Gastrocnemius medialis (tissue), 4 donors: Measurements from ENCODE around the gene LIMK1. TPM values are rescaled to one million over a fixed set of nuclear protein-coding genes. Genes with fewer than 3 reads are reported as not detected.
"Not testable (repeated sequence)": the region's sequence is repeated elsewhere in the genome, so short reads cannot be mapped to it uniquely, and the experiment has no call there.

Source experiments
- ATAC-seq, 2 donors: fragments of 150-250 bp; one replicate each; pipeline ENCODE4 v1.9.1; 2016
- DNase-seq, 2 donors: peaks; one replicate each; pipeline ENCODE4 v3.0.0-alpha.2; 2019
- H3K27ac ChIP-seq, 4 donors: fragments of 200-600 bp; sonication (generic); 1 replicate in 1 of 4; 2 replicates in 3 of 4; pipeline ENCODE4 v1.5.1; 2016 to 2018; ENCODE audit warnings: mild to moderate bottlenecking in 2 of 4, moderate library complexity in 1 of 4
- H3K27me3 ChIP-seq, 3 donors: fragments of 200-600 bp; sonication (generic) in 2 of 3; 1 replicate in 1 of 3; 2 replicates in 2 of 3; pipeline versions ENCODE4 v1.5.1 to v1.6.0; 2016 to 2019; ENCODE audit warnings: mild to moderate bottlenecking in 1 of 3, moderate library complexity in 1 of 3
- H3K36me3 ChIP-seq, 2 donors: fragments of 200-600 bp; sonication (generic) in 1 of 2; one replicate each; pipeline ENCODE4 v1.5.1; 2017 to 2018
- H3K4me1 ChIP-seq, 2 donors: fragments of 200-600 bp; sonication (generic) in 1 of 2; one replicate each; pipeline ENCODE4 v1.5.1; 2016 to 2017; ENCODE audit warnings: mild to moderate bottlenecking in 2 of 2
- H3K4me3 ChIP-seq, 4 donors: fragments of 200-600 bp; sonication (generic) in 3 of 4; 1 replicate in 1 of 4; 2 replicates in 3 of 4; pipeline ENCODE4 v1.5.1; 2016 to 2019; ENCODE audit warnings: mild to moderate bottlenecking in 2 of 4
- H3K9me3 ChIP-seq, 3 donors: fragments of 200-600 bp; sonication (generic) in 2 of 3; 1 replicate in 1 of 3; 2 replicates in 2 of 3; pipeline ENCODE4 v1.5.1; 2016 to 2019
- CTCF ChIP-seq, 5 experiments: fragments of 450-650 bp in 3 of 5; fragments of 200-600 bp in 2 of 5; sonication (generic) in 2 of 5; IDR thresholded peaks in 4 of 5; conservative IDR thresholded peaks in 1 of 5; 1 replicate in 4 of 5; 2 replicates in 1 of 5; pipeline ENCODE4 v1.5.1; 2016 to 2019; ENCODE audit warnings: antibody characterized with exemption in 5 of 5, mild to moderate bottlenecking in 3 of 5, moderate library complexity in 3 of 5
- POLR2A ChIP-seq, 2 donors: fragments of 450-650 bp; IDR thresholded peaks; one replicate each; pipeline ENCODE4 v1.6.1; 2017; ENCODE audit warnings: antibody characterized with exemption in 2 of 2, mild to moderate bottlenecking in 2 of 2, moderate library complexity in 2 of 2
- in situ Hi-C, 4 donors: fragments of 200-750 bp; cut with MboI; loops; one replicate each; pipeline versions ENCODE4 v1.15.0 to v1.8.0; 2017; ENCODE audit warnings: low sequenced_read_pairs in 4 of 4
- intact Hi-C: fragments of 100-400 bp; cut with DNase I; formaldehyde crosslinking; loops from one replicate; pipeline ENCODE4 v1.15.1; 2023; ENCODE audit warnings: low total_unique reads
- total RNA-seq, 4 donors: library from RNA; depleted of rRNA; stranded (reverse); fragments of >200 nt; gene quantifications; one replicate each; pipeline versions ENCODE4 v1.1.0 to v1.2.3, GENCODE V29; 2016

Gene LIMK1
- total RNA-seq, 4 donors from 2014 or later, result 15.3 to 56.4 (median 23.3) TPM

GRCh38 chr7:74121401-74122249 lies 38.0 kb downstream of the LIMK1 start:
- no peak overlapping the region for H3K4me3 ChIP-seq
- no peaks in the 10 kb centered on the region for H3K4me1 ChIP-seq
- ATAC-seq, result no peak
- H3K36me3 ChIP-seq, result peaks cover 0 to 47% of the 10 kb centered on the region in 2 donors
- no peak overlapping the region for H3K27ac ChIP-seq
- no peaks in the 10 kb centered on the region for H3K27me3 ChIP-seq
- H3K9me3 ChIP-seq, result no peaks in the 10 kb centered on the region
- in situ Hi-C loops, result no loop called here
- no peak for TF ChIP-seq POLR2A (IDR thresholded peaks at IDR 0.05)
- no peak for TF ChIP-seq CTCF (IDR thresholded peaks at IDR 0.05 in 4 of 5, conservative IDR thresholded peaks at IDR 0.05 in 1 of 5)
- intact Hi-C loops, result no loop called here
- no peak for DNase-seq

- H3K27ac ChIP-seq, DNase-seq, ATAC-seq, H3K27me3 ChIP-seq, H3K9me3 ChIP-seq, H3K4me3 ChIP-seq, intact Hi-C loops, H3K4me1 ChIP-seq, in situ Hi-C loops: not testable (repeated sequence)
- peaks cover 0 to 30% of the 10 kb centered on the region in 2 donors for H3K36me3 ChIP-seq
These were observed 40.3 kb downstream of the LIMK1 start for GRCh38 chr7:74123892-74124291.

GRCh38 chr7:74126220-74126880 lies 42.7 kb downstream of the LIMK1 start:
- TF ChIP-seq POLR2A (IDR thresholded peaks at IDR 0.05) (no peak), CTCF (IDR thresholded peaks at IDR 0.05 in 4 of 5, conservative IDR thresholded peaks at IDR 0.05 in 1 of 5) (no peak)
- intact Hi-C loops (no loop called here), in situ Hi-C loops (no loop called here)
- H3K27me3 ChIP-seq, result no peaks in the 10 kb centered on the region
- H3K4me3 ChIP-seq, result no peak overlapping the region
- no peak for ATAC-seq
- no peak for DNase-seq
- no peaks in the 10 kb centered on the region for H3K4me1 ChIP-seq
- H3K36me3 ChIP-seq, result peaks cover 0 to 6% of the 10 kb centered on the region in 2 donors
- H3K9me3 ChIP-seq, result no peaks in the 10 kb centered on the region
- no peak overlapping the region for H3K27ac ChIP-seq

- Histone ChIP-seq H3K27ac (no peak overlapping the region), H3K9me3 (no peaks in the 10 kb centered on the region), H3K4me3 (no peak overlapping the region), H3K27me3 (no peaks in the 10 kb centered on the region), H3K4me1 (no peaks in the 10 kb centered on the region), H3K36me3 (no peaks in the 10 kb centered on the region)
- TF ChIP-seq POLR2A (IDR thresholded peaks at IDR 0.05) (no peak), CTCF (IDR thresholded peaks at IDR 0.05 in 4 of 5, conservative IDR thresholded peaks at IDR 0.05 in 1 of 5) (no peak)
- ATAC-seq (no peak), DNase-seq (no peak)
- in situ Hi-C loops, result no loop called here
- intact Hi-C loops, result no loop called here
These were observed 46.3 kb downstream of the LIMK1 start for GRCh38 chr7:74129887-74130286.

- no peak overlapping the region for H3K4me3 ChIP-seq
- no peak for DNase-seq
- no peak overlapping the region for H3K27ac ChIP-seq
- H3K36me3 ChIP-seq, result no peaks in the 10 kb centered on the region
- intact Hi-C loops (no loop called here), in situ Hi-C loops (no loop called here)
- H3K9me3 ChIP-seq, result no peaks in the 10 kb centered on the region
- no peaks in the 10 kb centered on the region for H3K27me3 ChIP-seq
- H3K4me1 ChIP-seq, result no peaks in the 10 kb centered on the region
- ATAC-seq, result no peak
- TF ChIP-seq CTCF (IDR thresholded peaks at IDR 0.05 in 4 of 5, conservative IDR thresholded peaks at IDR 0.05 in 1 of 5) (no peak), POLR2A (IDR thresholded peaks at IDR 0.05) (no peak)
These were observed 46.9 kb downstream of the LIMK1 start for GRCh38 chr7:74130518-74130917.
